Gastrocnemius medialis (tissue), 4 donors: ENCODE results near the gene SSTR4.

Source experiments
- CTCF ChIP-seq, 5 experiments: fragments of 450-650 bp in 3 of 5; fragments of 200-600 bp in 2 of 5; sonication (generic) in 2 of 5; IDR thresholded peaks in 4 of 5; conservative IDR thresholded peaks in 1 of 5; 1 replicate in 4 of 5; 2 replicates in 1 of 5; pipeline ENCODE4 v1.5.1; 2016 to 2019; ENCODE audit warnings: antibody characterized with exemption in 5 of 5, mild to moderate bottlenecking in 3 of 5, moderate library complexity in 3 of 5
- POLR2A ChIP-seq, 2 donors: fragments of 450-650 bp; IDR thresholded peaks; one replicate each; pipeline ENCODE4 v1.6.1; 2017; ENCODE audit warnings: antibody characterized with exemption in 2 of 2, mild to moderate bottlenecking in 2 of 2, moderate library complexity in 2 of 2

- TF ChIP-seq POLR2A (IDR thresholded peaks at IDR 0.05): no peak
- no peak for TF ChIP-seq CTCF (IDR thresholded peaks at IDR 0.05 in 4 of 5, conservative IDR thresholded peaks at IDR 0.05 in 1 of 5)
Measured at GRCh38 chr20:23052904-23053303, 17.8 kb downstream of the SSTR4 start.
